CD4-positive, alpha-beta T cell treated with Interleukin-1 beta for 1 hour (primary cell): ENCODE data around the gene GSTA1.
"Not testable (repeated sequence)": the region's sequence is repeated elsewhere in the genome, so short reads cannot be mapped to it uniquely, and the experiment has no call there.

Experiments used
- DNase-seq, 2 donors: peaks; one replicate each; pipeline ENCODE4 v3.0.0-alpha.2; 2020 to 2022

Gene GSTA1

GRCh38 chr6:52803668-52804255 is at the start of gene GSTA1:
Gene GSTA1 (minus strand): TSS chr6:52803816. CDS start chr6:52799267, 4,549 bp downstream.
- DNase-seq: not testable (repeated sequence)

DNA sequence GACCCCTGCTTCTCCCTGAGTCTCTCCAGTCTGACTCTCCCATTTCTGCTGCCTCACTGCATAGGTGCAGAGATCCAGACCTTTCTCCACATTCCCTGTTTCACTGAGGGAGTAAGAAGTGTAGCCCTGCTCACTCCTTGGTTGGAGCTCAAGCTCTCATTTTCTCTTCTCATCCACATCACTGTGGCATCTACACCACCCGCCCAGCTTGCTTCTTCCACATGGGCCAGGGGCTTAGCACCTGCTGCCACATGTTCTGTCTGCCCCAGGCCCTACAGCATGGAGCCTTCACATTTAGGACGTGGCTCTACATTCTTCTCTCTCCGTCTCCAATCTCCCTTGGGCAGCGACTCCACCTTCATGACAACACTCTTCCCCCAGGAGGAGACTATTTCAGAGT is 45.5 kb upstream of the GSTA1 start:
- DNase-seq: no peak

- no peak for DNase-seq
These were observed 42.4 kb upstream of the GSTA1 start for GRCh38 chr6:52846002-52846401.

DNA sequence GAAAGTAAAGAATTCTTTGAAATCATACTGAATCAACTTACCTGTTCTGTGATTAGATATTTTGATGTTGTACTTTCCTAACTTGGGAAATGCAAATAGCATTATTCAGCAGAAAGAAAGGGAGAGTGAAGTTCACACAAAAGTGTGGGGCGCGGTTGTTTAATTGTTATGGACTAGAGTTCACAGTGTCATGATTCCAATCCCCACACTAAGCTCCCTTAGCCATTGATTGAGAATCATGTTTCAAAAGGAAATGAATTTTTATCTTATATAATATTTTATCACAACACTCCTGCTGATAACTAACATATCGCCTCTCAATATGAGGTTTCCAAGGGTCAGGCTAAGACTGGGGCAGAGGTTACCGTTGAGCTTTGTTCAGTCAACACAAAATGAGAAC is 40.0 kb upstream of the GSTA1 start:
- no peak for DNase-seq

- no peak for DNase-seq
These were observed 37.4 kb upstream of the GSTA1 start, which contains the start of gene GSTA5 for GRCh38 chr6:52840763-52841585. Gene GSTA5 (minus strand): TSS chr6:52840813.

- DNase-seq: peak; percentile 30 to 52
These were observed 35.8 kb upstream of the GSTA1 start for GRCh38 chr6:52839124-52840055.

GRCh38 chr6:52834481-52834880 is 30.9 kb upstream of the GSTA1 start:
- no peak for DNase-seq

DNA sequence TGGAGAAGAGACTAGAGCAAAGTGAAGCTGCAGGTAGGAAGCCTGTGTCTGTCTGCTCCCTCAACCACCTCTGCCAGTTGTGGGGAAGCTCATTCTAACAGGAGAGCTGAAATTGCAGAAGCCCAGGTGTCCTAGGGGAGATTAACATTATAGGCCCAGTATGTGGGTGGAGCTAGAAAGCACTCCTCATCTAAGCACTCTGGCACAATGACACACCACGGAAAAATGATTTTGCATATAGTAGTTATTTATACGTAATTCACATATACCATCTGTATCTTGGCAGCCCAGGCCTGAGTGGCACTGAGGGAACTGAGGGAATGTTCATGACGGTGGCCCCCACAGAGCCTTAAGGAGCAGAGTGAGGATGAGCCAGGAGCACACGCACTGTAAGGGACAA is 27.3 kb upstream of the GSTA1 start:
- not testable (repeated sequence) for DNase-seq

DNA sequence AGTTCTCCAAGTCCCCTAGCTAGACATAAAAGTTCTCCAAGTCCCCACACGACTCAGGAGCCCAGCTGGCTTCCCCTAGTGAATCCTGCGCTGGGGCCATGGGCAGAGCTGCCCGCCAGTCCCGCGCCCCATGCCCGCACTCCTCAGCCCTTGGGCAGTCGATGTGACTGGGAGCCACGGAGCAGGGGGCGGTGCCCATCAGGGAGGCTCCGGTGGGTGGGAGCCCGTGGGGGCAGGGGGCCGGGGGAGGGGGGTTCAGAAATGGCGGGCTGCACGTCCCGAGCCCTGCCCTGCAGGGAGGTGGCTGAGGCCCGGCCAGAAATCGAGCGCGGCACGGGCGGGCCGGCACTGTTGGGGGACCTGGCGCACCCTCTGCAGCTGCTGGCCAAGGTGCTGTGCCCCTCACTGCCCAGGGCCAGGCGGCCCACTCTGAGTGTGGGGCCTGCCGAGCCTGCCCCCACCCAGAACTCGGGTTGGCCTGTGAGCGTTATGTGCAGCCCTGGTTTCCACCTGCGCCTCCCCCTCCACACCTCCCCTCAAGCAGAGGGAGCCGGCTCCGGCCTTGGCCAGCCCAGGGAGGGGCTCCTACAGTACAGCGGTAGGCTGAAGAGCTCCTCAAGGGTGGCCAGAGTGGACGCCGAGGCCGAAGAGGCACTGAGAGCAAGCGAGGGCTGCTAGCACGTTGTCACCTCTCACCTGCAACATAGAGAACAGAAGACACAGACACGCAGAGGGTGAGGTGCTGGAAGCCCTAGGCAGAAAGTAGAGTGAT is 25.6 kb upstream of the GSTA1 start:
- no peak for DNase-seq

DNA sequence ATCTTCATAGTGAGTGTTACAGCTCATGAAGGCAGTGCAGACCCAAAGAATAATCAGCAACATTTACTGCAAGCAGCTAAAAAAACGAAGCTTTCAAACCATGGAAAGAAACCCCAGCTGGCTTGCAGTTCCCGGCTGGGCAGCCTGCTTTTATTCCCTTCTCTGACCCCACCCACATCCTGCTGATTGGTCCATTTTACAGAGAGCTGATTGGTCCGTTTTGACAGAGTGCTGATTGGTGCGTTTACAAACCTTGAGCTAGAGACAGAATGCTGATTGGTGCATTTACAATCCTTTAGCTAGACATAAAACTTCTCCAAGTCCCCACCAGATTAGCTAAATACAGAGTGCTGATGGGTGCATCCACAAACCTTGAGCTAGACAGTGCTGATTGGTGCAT is 25.0 kb upstream of the GSTA1 start:
- DNase-seq: not testable (repeated sequence)

- DNase-seq: not testable (repeated sequence)
These were observed 23.6 kb upstream of the GSTA1 start for GRCh38 chr6:52827073-52827783.

DNA sequence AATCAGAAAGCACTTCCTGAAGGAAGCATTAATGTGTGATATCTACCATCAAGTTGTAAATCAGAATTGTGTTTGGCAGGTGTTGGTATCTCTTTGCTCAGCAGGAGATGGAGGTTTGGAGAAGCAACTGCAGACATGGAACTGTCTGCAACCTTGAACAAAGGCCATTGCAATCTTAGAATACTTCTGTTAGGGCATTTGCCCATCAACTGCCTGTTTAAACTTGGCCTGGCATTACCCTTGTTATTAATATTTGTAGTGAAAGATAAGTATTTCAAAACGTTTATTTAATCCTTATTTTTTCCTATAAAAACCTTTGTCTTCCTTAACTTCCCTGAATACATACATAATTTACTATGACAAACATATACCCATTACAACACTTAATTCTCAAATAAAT is 22.9 kb upstream of the GSTA1 start:
- DNase-seq: no peak

- DNase-seq: not testable (repeated sequence)
These were observed 22.4 kb upstream of the GSTA1 start for GRCh38 chr6:52825900-52826459.

DNA sequence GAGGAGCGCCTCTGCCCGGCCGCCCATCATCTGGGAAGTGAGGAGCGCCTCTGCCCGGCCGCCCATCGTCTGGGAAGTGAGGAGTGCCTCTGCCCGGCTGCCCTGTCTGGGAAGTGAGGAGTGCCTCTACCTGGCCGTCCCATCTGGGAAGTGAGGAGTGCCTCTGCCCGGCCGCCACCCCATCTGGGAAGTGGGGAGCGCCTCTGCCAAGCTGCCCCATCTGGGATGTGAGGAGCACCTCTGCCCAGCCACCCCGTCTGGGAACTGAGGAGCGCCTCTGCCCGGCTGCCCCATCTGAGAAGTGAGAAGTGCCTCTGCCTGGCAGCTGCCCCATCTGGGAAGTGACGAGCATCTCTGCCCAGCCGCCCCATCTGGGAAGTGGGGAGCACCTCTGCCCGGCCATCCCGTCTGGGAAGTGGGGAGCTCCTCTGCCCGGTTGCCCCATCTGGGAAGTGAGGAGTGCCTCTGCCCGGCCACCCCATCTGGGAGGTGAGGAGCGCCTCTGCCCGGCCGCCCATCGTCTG is 21.7 kb upstream of the GSTA1 start:
- DNase-seq: not testable (repeated sequence)

DNA sequence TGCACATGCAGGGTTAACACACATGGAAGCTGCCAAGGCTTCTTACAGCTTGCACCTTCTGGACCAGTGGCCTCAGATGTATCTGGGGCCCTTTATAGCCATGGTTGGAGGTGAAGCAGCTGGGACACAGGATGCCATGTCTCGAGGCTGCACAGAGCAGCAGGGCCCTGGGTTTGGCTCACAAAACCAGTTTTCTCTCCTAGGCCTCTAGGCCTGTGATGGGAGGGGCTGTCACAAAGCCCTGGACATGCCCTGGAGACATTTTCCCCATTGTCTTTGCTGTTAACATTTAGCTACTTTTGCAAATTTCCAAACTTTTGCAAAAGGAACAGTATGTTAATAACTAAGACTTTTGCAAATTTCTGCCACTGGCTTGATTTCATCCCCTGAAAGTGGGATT is 18.2 kb upstream of the GSTA1 start:
- no peak for DNase-seq

DNA sequence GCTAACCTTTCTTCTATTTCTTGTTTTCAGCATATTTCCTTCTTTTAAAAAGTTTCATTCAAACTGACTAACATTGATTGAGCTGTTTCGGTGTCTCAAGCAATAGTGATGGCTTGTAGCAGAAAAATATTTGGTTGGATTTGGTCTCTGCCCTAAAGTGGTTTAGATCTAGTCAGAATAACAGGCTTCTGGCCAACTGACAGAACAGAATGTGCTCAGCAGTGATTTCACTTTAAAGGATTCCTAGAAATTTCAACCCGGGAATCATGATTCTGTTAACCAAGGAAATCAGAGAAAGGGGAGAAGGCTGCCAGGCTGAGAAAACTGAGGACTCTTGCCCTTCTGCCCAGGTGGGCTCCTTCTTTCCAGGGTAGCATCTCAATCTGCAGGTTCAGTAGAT is 16.6 kb upstream of the GSTA1 start:
- DNase-seq: no peak

DNA sequence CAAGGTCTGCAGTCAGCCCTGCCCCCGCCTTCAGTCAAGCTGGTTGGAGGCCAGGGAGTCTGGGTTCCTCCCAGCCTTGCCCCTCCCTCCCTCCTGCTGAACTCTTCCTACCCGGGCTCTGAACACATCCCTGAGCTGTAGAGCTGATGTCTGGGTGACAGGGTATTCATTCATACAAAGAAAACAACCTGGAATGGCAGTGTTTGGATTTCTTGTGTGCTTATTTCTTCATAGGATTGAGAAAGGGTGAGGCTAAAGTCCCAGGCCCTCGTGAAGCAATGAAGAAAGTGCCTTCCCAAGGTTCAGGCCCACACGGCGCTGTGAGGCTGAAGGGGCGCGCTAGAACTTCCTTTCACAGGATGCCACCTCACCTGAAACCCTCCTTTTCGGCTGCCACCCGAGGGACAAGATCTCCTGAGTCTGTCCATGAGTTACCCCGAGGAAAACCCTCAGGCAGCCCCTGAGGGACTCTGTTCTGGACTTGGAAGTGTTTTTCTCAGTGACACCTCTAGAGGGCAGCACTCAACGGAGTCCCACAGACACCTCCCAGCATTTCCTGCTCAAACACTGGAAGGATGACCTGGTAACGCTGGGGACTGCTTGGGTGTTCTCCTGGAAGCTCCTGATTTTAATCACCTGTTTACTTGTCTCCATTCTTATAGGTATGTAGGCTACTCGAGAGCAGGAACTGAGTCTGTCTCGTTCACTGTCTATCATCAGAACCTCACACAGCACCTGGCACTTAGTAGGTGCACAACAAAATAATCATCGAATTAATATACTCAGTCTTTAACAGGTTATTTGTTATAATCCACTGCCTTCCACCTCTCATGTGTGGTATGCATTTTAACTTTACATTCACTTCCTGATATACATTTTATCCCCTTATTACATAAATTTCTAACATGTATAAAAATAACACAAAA is 11.8 kb upstream of the GSTA1 start:
- peak; percentile 15 to 44 for DNase-seq

DNA sequence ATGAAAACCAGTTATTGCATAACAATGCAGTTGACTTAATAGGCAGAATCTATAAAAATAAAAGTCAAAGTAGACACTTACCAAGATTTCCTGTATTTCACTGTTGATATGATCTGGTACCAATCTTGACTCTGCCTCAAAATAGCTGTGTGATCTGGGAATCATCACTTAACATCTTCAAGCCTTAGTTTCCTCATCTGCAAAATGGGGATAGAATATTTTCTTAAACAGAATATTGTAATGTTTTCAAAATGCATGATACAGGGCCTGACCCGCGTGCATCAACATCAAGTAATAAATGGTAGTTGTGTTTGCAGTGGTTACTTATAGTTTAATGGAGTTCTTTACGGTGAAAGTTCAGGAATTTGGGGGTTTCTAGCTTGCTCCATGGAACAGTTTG is 10.9 kb upstream of the GSTA1 start:
- DNase-seq: not testable (repeated sequence)

- not testable (repeated sequence) for DNase-seq
These were observed 6.2 kb upstream of the GSTA1 start for GRCh38 chr6:52809777-52810176.

- DNase-seq: no peak
These were observed 5.0 kb upstream of the GSTA1 start for GRCh38 chr6:52808660-52809059.
